ENCODE results near the gene DAPK1.

DAPK1 gene

DNA sequence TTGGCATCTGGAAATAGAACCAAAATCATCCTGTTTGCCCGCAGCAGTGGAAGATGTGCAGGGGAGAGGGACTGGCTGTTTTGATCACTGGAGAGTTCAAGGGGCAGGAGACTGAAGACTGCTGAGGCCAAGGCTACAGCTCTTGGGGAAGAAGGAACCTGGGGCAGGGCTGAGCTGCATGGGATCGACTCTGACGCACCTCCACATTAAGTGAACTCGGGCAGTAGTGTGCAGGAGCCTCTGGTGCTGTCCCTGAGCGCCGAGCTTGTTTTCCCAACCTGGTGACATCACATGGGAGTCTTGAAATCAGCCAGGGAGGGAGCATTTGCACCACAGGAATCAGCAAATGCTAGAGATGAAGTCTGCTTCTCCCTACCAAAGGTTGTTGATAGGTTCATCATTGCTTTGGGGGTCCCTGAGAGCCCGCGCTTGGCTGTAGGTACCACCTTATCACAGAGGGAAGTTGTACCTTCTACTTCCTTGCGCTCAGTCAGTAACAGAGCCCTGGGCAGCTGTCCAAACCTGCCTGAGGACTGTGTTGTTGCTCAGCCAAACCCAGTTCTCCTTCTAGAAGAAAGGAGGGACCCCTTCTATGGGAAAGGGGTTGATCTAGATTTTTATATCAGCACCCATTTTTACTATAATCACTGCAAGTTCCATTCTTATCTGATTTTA lies 175.9 kb downstream of the DAPK1 start:
- FAIRE-seq = no peak

DNA sequence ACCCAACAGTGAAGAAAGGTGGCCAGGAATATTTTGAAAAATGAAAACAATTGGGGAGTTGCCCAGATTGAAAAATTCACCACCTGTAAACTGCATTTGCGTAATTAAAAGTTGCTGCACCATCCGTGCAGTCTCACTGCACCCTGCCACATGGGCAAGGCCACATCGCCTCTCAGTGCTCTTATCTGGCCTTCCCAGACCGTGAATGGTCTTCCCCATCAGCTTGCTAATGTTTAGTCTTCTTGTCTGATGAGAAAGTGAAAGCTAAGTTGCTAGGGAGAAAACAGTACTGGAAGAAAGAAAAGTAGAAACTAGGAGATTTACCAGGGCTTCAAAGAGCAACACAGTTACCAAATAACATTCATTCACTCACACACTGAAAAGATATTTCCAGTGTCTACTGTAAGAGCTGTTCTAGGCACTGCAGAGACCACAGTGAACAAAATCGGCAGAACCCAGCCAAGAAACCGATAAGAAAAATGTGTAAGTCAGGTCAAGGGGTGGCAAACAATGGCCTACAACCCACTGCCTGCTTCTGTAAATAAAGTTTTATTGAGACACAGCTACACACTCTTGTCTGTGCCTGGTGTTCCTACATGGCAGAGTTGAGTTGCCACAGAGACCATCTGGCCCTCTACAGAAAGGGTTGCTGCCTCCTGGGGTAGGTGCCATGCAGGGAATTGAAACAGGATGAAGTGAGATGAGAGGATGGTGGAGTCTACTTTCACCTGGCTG lies 177.1 kb downstream of the DAPK1 start:
- FAIRE-seq = no peak

DNA sequence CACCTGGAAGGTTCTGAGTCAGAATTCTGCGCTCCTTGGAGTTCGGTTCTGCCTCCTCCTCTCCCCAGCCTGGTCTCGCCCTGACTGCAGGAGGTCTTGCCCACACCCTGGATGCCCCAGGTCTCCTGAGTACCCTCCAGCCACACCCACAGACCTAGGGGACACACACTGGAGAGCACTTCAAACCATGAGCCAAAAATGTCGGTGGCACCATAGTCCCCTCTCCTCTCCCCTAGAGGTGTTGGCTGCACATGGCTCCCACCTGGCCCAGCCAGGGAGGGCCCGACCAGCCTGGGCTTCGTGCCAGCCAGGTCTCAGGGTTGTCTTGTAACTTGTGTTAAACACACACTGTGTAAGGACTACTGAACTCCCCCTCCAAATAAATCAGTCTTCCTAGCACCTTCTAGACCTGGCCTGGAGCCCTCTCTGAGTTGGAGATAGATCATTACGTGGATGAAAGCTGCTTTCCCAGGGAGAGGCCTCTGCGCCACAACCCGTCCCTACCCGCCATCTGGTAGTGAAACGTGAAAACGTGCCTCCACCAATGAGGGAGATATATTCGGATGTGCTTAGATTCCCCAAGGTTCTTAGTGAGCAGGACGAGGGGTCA lies 178.3 kb downstream of the DAPK1 start:
- no peak for FAIRE-seq

DNA sequence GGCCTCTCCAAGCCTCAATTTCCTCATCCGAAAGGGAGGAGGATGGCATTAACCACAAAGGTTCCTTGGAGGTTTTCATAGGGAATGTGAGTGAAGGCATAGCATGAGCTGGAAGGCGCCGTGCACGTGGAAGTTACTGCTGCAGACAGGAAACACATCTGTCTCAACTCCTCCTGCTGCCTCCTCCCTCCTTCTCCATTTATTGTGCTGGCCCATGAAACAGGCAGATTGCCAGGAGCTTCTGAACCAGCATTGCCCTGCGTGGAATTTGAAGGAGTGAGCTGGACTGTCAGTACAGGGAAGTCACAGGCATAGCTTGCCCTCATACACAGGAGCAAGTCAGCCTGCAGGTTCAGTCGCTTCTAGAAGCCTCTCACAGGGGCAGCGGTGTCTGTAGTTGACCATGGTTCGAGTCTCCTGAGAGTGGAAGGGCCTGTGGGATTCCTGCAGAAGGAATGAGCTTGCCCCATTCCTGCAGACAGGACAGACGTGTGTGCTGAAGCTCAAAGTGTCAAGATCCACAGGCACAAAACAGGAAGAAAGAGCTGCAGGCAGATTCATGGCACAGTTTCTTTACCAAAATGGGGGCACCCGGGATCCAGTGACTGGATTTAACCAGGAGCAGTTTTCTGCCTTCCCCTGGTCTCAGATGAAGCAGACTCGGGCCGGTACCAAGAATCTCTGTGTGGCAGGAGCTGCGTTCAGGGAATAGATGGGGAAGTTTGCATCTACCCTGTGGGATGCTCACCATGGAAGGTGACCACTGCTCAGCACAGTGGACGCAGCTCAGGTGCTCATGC lies 179.5 kb downstream of the DAPK1 start:
- FAIRE-seq = no peak

DNA sequence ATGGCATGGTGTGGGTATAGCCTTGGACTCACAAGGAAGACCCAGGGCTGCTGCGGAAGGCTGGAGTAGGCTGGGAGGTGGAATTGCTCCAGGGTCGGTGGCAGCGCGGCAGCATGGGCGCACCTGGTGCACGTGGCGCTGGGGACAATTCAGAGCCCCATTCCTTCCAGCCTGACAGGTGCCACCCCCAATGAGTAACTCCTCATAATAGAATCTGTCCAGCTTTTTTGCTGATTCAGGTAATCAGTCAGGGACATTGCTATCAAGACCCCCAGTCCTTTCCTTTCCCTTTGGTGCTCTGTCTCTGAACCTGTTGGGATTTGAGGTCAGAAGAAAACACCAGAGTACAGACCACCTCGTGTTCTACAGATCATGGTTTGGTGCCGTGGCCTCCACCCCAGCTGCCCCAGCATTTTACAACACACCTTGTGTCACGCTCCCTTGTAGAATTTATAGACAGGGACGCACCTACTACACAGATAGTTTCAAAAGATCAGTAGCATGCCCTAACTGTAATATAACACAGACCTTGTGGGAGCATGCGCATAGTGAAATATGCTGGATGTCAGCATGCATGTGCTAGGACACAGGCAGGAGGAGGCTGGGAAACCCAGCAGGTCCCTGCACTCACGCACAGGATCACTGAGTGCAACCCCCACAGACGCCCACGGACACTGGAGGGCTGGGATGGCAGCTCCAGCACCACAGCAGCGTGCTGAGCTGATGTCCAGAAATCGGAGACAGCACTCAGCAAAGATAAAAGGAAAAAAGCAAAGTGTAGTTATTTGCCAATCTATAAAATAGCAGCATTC lies 180.3 kb downstream of the DAPK1 start:
- FAIRE-seq = no peak

GRCh38 chr9:87678650-87679355 lies 181.1 kb downstream of the DAPK1 start:
- peak; percentile 11 for FAIRE-seq

DNA sequence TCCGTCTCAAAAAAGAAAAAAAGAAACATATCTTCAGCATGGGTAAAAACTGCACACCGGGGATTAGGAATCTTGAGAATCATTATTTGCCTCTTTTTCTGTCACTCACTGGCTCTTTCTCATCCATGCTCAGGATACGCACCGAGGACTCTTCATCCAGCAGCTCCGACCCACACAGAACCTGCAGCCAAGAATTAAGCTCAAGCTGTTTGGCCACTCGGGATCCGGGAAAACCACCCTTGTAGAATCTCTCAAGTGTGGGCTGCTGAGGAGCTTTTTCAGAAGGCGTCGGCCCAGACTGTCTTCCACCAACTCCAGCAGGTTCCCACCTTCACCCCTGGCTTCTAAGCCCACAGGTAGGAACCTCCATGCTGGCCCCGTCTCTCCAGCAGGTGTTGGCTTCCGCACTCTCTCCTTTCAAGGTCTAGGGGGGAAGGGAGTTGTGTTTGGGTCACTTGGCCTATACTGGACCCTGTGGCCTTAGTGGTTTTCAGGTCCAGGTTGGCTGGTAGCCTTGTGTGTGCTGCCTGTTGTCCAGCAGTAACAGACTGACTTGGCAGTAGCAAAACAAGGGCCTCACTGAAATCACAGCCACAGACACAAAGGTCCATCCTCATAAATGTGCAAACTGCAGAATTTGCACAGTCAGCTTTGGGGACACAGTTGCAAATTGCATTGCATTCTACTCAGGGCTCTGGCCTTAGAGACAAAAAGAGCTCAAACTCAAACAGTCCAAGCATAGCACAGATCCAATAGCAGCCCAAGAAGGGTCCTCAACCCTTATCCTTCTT lies 183.8 kb downstream of the DAPK1 start:
- FAIRE-seq = no peak

DNA sequence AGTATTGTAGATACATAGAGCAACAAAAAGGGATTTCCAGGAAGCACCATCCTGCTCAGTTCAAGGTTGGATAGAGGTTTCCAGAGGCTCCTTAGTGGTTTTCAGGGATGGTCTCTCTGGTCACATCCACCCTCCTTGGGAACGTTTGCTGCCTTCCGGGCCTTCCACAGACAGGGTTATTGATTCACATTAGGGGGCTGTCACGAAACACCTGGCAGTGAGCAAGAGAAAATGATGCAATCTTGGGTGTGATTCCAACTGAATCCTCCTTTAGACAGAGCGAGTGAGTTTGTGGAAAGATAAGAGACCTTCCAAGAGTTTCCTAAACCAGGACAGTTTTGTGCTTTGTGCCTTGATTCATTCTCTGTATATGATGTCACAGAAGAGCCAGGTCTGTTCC lies 184.4 kb downstream of the DAPK1 start:
- no peak for FAIRE-seq

- FAIRE-seq = no peak
Measured at GRCh38 chr9:87682618-87683017, 185.0 kb downstream of the DAPK1 start.

- no peak for FAIRE-seq
Measured at GRCh38 chr9:87683751-87684626, 186.3 kb downstream of the DAPK1 start.

- FAIRE-seq = no peak
Measured at GRCh38 chr9:87684627-87685219, 187.1 kb downstream of the DAPK1 start.

GRCh38 chr9:87685441-87685840 lies 187.8 kb downstream of the DAPK1 start:
- no peak for FAIRE-seq

GRCh38 chr9:87685871-87686519 lies 188.3 kb downstream of the DAPK1 start:
- no peak for FAIRE-seq

- no peak for FAIRE-seq
Measured at GRCh38 chr9:87686520-87687090, 188.9 kb downstream of the DAPK1 start.

GRCh38 chr9:87687207-87687606 lies 189.5 kb downstream of the DAPK1 start:
- FAIRE-seq = no peak

DNA sequence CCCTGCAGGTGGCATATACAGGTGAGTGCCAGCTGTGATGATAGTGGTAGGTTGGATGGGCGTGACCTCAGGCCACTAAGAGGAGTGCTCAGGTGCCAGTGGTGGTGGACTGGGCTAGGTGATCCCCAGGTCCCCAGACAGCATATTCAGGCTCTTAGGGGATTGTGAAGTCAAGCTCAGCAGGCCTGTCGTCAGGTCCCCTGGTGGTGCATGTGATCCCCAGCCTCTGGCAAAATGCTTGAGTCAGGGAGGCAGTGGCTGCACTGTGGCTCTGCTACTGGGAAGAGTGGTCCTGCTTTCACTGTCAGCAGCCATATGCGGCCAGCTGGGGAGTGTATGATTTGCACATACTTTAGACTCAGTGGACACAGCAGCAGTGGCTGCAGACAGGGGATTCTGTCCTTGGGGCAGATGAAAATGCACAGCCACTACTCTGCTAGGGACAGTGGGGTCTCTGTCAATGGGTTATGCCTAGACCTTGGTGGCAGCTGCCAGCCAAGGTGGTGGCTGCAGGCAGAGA lies 196.6 kb downstream of the DAPK1 start:
- FAIRE-seq = no peak

GRCh38 chr9:87695523-87695922 lies 197.9 kb downstream of the DAPK1 start:
- FAIRE-seq = no peak

DNA sequence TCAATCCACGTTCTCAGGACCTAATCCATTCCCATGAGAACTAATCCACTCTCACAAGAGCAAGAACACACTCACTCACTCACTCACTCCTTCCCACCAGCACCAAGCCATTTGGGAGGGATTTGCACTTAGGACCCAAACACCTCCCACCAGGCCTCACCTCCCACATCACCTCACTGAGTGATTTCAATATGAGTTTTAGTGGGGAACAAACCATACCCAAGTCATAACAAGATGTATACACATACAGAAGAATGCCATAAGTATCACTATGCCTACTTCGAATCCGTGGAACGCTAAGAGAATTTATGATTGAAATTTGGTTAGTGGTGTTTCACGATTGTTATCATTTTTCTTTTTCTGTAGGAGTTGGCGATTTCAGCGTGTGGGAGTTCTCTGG lies 199.0 kb downstream of the DAPK1 start:
- FAIRE-seq = no peak

All from TTC549 (cell line).